Measurements from ENCODE around the gene GRIA1.

DNA sequence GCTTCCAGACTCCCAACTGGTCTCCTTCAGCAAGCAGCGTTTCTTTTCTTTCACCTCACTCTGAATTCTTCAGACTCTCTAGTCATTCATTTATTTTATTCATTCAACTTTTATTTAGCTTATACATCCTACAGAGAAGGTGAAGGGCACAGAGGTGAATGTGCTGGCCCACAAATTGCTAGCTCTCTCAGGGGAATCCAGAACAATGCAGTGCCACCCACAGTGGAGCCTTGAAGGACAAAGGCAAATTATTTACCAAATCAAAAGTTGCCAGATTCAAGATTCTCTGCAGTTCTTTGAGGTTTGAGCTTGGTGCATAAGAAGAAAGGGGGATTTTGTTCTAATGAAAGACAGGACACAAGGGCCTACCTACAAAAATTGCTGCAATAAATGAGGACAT is 29.7 kb downstream of the GRIA1 start:
- TF ChIP-seq POLR2A (IDR thresholded peaks at IDR 0.05; ENCODE audit: low read length) (no peak), GATA1 (IDR thresholded peaks at IDR 0.05; ENCODE audit: low read depth, low read length) (no peak)

Measured in erythroblast (primary cell).